KMS-11 (cell line): Measurements from ENCODE around the gene TMTC1.

Source experiments
- H2AFZ ChIP-seq: fragments of 200-600 bp; sonication (generic); 2 replicates; pipeline ENCODE4 v1.6.1; 2016; ENCODE audit warnings: antibody characterized with exemption, mixed run types, low read depth
- H3K27ac ChIP-seq: fragments of 200-600 bp; sonication (generic); 2 replicates; pipeline ENCODE4 v1.6.1; 2016; ENCODE audit warnings: mild to moderate bottlenecking, mixed run types
- H3K27me3 ChIP-seq: fragments of 200-600 bp; sonication (generic); 2 replicates; pipeline ENCODE4 v1.6.1; 2017; ENCODE audit warnings: mild to moderate bottlenecking, low read depth, mixed run types, moderate library complexity; ENCODE audit not compliant: insufficient read depth
- H3K36me3 ChIP-seq: fragments of 200-600 bp; sonication (generic); 2 replicates; pipeline ENCODE4 v1.6.1; 2017; ENCODE audit warnings: mild to moderate bottlenecking, mixed run types; ENCODE audit not compliant: insufficient read depth
- H3K4me1 ChIP-seq: fragments of 200-600 bp; sonication (generic); 2 replicates; pipeline ENCODE4 v1.6.1; 2016; ENCODE audit warnings: mild to moderate bottlenecking, low read depth, mixed run types; ENCODE audit not compliant: poor library complexity, severe bottlenecking
- H3K4me2 ChIP-seq: fragments of 200-600 bp; sonication (generic); 2 replicates; pipeline ENCODE4 v1.7.0; 2016; ENCODE audit warnings: mild to moderate bottlenecking, mixed run types
- H3K4me3 ChIP-seq: fragments of 200-600 bp; sonication (generic); IDR thresholded peaks from 2 replicates; pipeline ENCODE4 v1.6.1; 2017; ENCODE audit warnings: low read depth, low read length, mixed read lengths; ENCODE audit not compliant: insufficient read depth
- H3K79me2 ChIP-seq: fragments of 200-600 bp; sonication (generic); 2 replicates; pipeline ENCODE4 v1.6.1; 2016; ENCODE audit warnings: low read depth, mixed run types; ENCODE audit not compliant: insufficient read depth
- H3K9ac ChIP-seq: fragments of 200-600 bp; sonication (generic); 2 replicates; pipeline ENCODE4 v1.6.1; 2016; ENCODE audit warnings: mild to moderate bottlenecking, mixed run types
- H4K20me1 ChIP-seq: fragments of 200-600 bp; sonication (generic); 2 replicates; pipeline ENCODE4 v1.6.1; 2016; ENCODE audit warnings: mild to moderate bottlenecking, mixed run types; ENCODE audit not compliant: insufficient read depth
- CTCF ChIP-seq: fragments of 200-600 bp; sonication (generic); conservative IDR thresholded peaks from 2 replicates; pipeline ENCODE4 v1.6.1; 2017; ENCODE audit warnings: low read depth, mild to moderate bottlenecking, antibody characterized with exemption, low read length, moderate library complexity, mixed read lengths

Gene TMTC1

GRCh38 chr12:29726741-29727348, 56.9 kb downstream of the TMTC1 start:
- no peaks in the 10 kb centered on the region for H3K27me3 ChIP-seq
- H3K36me3 ChIP-seq = no peaks in the 10 kb centered on the region
- H3K27ac ChIP-seq = no peak overlapping the region
- no peaks in the 10 kb centered on the region for H4K20me1 ChIP-seq
- no peak for TF ChIP-seq CTCF
- no peaks in the 10 kb centered on the region for H3K79me2 ChIP-seq
- no peak overlapping the region for H3K4me2 ChIP-seq
- no peak overlapping the region for H3K9ac ChIP-seq
- H2AFZ ChIP-seq = no peak overlapping the region
- no peak overlapping the region for H3K4me3 ChIP-seq
- H3K4me1 ChIP-seq = no peaks in the 10 kb centered on the region

- Histone ChIP-seq H3K79me2 (no peaks in the 10 kb centered on the region), H3K36me3 (no peaks in the 10 kb centered on the region), H3K4me2 (no peak overlapping the region), H3K4me1 (no peaks in the 10 kb centered on the region), H3K9ac (no peak overlapping the region), H4K20me1 (no peaks in the 10 kb centered on the region), H3K4me3 (no peak overlapping the region), H3K27ac (no peak overlapping the region), H2AFZ (no peak overlapping the region), H3K27me3 (no peaks in the 10 kb centered on the region)
- TF ChIP-seq CTCF = no peak
These were observed 57.4 kb downstream of the TMTC1 start for GRCh38 chr12:29726321-29726692.

- no peak overlapping the region for H3K27ac ChIP-seq
- no peak overlapping the region for H3K4me2 ChIP-seq
These were observed 58.0 kb downstream of the TMTC1 start for GRCh38 chr12:29725587-29726320.

GRCh38 chr12:29722164-29722563, 61.6 kb downstream of the TMTC1 start:
- no peak for TF ChIP-seq CTCF
- H3K79me2 ChIP-seq = no peaks in the 10 kb centered on the region
- H3K27ac ChIP-seq = no peak overlapping the region

More at GRCh38 chr12:29725587-29726320, 58.0 kb downstream of the TMTC1 start:
- Histone ChIP-seq H3K9ac (no peak overlapping the region), H2AFZ (no peak overlapping the region), H3K79me2 (no peaks in the 10 kb centered on the region), H3K4me3 (no peak overlapping the region), H4K20me1 (no peaks in the 10 kb centered on the region), H3K36me3 (no peaks in the 10 kb centered on the region), H3K27me3 (no peaks in the 10 kb centered on the region), H3K4me1 (no peaks in the 10 kb centered on the region)
- TF ChIP-seq CTCF = no peak

More at GRCh38 chr12:29722164-29722563, 61.6 kb downstream of the TMTC1 start:
- Histone ChIP-seq H2AFZ (no peak overlapping the region), H3K36me3 (no peaks in the 10 kb centered on the region), H3K4me1 (peaks cover 10% of the 10 kb centered on the region), H3K9ac (no peak overlapping the region), H3K27me3 (no peaks in the 10 kb centered on the region), H3K4me2 (no peak overlapping the region), H3K4me3 (no peak overlapping the region), H4K20me1 (no peaks in the 10 kb centered on the region)
